GM08714 (cell line): ENCODE data around the gene RAD23A.

ENCODE experiments used
- H3K4me3 ChIP-seq: fragments of 200-500 bp; sonication (Bioruptor generic); 2 replicates; pipeline ENCODE4 v1.5.1; 2014; ENCODE audit warnings: mild to moderate bottlenecking, low read length, inconsistent platforms
- ZNF274 ChIP-seq: IDR thresholded peaks from 2 replicates; pipeline ENCODE4 v1.6.1; 2012; ENCODE audit warnings: mild to moderate bottlenecking, low read depth, low read length

RAD23A gene

DNA sequence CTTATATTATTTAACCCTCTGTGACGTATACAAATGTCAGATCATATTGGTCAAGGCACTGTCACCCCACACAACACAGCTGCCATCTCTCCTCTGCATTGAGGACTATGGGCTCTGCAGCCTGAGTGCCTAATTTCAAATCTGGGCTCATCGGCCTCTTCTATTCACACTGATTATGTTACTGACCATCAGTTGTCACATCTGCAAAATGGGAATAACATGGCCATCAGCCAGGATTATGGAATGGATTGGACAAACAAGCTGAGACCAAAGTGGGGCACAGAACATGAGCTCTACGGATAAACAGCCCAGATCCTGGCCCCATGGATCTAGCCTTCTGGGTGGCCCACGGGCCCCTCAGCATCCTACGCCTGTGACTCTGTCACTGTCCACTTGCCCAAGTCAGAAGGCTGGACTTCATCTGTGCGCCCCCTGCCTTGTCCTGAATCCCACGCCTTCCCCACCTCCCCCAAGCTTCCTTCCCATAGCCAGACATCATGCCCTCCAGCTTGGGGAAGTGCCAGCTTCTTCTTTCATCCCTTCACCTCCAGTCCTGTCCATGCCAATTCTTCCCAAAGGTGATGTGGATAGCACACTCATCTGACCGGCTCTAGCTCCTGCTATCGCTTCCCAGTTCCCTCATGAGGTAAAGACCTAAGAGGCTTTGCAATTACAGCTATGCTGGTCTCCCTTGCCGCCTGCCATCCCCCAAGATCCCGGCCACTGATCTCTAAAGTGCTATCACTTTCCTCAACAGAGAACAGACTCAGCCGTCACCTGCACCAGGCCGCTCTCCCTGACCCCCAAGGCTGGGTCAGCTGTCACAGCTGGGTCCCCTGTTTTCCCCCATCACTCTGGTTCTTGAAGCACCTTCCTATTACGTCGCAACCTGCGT is 13.0 kb upstream of the RAD23A start:
- TF ChIP-seq ZNF274, result no peak
- peak overlapping the region; percentile 85 for H3K4me3 ChIP-seq

DNA sequence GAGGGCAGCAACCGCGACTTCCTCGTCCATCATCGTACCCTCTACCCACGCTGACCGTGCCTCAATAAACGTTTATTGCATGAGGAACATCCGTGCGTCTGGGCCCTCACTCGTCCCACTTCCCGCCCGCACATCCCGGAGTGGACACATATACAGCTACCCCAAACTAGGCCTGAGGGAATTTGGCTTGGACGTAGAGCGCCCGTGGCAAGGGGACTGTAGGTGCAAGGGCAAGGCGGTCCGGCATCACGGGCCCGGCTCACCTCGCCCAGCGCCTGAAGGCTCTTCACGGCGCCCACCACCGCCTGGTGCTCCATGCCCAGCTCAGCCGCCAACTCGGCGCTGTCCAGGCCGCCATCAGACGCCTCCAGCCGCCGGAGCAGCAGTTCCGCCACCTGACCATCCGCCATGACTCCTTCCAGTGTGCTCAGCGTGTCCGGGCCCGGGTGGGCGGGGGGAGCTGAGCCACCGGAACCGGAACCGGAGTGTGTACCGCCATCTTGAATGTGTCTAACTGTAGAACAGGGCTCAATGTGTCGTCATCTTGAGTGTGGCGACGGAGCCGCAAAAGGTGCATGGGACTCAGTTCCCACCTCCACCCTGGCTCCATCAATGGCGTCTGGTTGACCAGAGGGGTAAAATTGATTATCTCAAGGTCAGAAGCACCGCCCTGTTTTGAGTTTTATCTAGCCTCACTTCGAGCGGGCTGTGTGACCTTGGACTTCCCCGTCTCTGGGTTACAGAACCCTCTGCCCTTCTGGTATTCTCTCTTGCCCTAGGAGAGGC is 12.2 kb upstream of the RAD23A start, which contains the start of gene FARSA:
FARSA (minus strand) TSS at position 425 of the 786 bp plus-strand sequence; CDS start at position 410, 15 bp downstream.
- TF ChIP-seq ZNF274, result no peak
- H3K4me3 ChIP-seq, result peak within 1 kb of the TSS; percentile 85

DNA sequence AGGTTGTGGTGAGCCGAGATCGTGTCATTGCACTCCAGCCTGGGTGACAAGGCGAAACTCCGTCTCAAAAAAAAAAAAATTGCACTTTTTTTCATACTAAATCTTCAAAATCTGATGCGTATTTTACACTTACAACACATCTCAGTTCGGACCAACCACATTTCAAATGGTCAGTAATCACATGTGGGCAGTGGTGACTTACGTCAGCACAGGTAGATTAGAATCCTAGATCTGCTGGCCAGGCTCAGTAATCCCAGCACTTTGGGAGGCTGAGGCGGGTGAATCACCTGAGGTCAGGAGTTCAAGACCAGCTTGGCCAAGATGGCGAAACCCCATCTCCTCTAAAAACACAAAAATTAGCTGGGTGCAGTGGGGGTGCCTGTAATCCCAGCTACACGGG is 10.6 kb upstream of the RAD23A start:
- TF ChIP-seq ZNF274, result no peak
- no peak overlapping the region for H3K4me3 ChIP-seq

DNA sequence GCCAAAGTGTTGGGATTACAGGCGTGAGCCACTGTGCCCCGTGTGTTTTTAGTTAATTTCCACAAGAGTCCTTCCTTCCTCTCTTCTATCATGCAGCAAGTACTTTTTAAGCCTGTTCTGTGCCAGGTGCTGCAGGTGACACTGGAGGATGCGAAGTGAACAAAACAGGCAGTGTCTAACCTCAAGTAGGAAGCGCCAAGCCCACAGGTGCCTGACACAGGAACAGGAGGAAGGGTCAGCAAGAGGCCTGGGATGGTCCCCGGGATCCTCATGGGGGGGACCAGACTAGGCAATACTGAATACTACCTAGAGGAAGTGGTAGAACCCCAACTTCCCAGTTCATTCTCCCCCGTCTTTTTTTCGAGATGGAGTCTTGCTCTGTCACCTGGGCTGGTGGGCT is 9.1 kb upstream of the RAD23A start:
- H3K4me3 ChIP-seq, result no peak overlapping the region
- TF ChIP-seq ZNF274, result no peak

DNA sequence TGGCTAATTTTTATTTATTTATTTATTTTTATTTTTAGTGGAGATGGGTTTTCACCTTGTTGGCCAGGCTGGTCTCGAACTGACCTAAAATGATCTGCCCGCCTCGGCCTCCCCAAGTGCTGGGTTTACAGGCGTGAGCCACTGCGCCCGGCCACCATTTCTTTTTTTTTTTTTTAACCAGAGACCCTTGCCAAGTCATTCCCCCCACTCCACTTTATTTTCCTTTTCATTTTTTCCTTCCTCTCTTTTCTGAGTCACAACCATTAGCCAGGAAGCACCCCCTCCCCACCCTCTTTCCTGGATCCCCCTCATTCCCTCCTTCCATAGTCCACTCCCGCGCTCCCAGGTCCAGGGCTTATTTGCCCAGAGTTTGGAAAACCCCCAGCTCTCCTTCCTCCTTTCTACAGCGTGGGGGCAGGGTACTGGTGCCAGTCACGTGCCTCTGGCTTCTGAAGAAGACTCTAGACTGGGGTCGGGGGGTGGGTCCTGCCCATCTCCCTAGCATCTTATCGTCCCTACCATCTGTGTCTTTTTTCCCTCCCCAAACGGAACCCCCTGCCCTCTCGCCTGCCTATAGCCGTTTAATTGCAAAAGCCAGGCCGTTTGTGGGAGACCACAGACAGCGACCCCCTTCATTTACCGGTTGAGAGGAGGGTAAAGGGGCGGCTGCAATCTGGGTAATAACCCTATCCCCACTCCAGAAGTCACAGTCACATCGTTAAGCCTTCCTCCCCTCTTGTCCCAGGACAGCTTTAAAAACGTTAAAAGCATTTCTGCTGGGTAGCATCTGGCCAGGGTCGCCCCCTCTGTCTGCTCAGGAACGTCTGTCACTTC is 8.4 kb upstream of the RAD23A start:
- no peak for TF ChIP-seq ZNF274
- H3K4me3 ChIP-seq, result peak overlapping the region; percentile 50; the same call in 1 of the 2 replicates

DNA sequence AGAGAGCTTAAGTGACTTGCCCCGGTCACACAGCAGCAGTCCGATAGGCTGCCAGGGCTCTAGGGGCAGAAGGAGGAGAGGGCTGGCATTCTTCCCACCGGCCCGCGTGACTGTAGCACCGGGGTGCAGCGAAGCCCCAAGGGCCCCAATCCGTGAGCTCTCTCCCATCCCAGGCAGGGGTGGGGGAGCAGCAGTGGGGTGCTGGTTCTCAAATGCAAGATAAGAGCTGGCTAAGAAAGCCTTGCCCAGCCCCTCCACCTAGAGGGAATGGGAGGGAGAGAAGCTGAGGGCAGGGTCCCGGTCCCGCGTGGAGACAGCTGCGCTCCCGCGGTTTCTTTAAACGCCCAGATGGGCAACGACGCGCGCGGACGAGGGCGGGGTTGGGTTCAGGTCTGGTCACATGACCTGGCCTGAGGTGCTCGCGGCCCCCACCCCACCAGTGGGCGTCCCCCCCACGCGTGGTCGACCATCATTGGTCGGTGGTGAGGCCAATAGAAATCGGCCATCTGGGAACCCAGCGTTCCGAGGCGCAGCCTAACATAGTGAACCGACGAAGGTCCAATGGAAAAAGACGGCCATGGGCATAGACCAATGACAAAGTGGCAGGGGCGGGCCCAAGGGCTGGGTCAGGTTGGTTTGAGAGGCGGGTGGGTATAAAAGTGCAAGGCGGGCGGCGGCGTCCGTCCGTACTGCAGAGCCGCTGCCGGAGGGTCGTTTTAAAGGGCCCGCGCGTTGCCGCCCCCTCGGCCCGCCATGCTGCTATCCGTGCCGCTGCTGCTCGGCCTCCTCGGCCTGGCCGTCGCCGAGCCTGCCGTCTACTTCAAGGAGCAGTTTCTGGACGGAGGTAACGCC is 7.5 kb upstream of the RAD23A start, which contains the start of gene CALR:
CALR (plus strand) TSS at position 683 of the 852 bp plus-strand sequence; CDS start at position 754, 71 bp downstream.
- TF ChIP-seq ZNF274, result no peak
- peak within 1 kb of the TSS; percentile 80 for H3K4me3 ChIP-seq

DNA sequence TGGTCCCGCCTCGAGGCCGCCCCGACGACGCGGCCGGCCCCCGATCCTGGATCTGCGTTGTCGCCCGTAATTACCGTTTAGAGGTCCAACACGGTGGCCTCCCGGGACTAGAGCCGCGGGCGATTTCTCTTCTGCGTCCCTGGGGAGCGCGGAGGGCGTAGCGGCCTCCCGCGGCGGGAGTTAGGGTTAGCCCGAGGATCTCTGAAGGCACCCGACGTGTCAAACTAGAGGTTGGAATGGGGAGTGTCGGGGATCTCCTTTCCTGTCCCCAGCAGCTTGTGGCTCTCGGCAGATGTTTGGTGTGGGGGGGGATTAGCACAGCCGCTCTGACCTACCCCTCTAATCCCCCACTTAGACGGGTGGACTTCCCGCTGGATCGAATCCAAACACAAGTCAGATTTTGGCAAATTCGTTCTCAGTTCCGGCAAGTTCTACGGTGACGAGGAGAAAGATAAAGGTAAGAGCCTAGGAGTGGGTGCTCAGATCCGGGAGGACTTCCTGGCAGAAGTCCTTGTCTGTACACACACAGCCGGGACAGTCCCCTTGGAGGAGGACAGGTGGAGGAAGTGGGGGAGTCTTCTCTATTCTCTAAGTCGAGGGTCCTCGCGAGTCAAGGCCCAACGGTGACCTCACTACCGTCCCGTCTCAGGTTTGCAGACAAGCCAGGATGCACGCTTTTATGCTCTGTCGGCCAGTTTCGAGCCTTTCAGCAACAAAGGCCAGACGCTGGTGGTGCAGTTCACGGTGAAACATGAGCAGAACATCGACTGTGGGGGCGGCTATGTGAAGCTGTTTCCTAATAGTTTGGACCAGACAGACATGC is 6.7 kb upstream of the RAD23A start:
- H3K4me3 ChIP-seq, result peak overlapping the region; percentile 80
- no peak for TF ChIP-seq ZNF274

DNA sequence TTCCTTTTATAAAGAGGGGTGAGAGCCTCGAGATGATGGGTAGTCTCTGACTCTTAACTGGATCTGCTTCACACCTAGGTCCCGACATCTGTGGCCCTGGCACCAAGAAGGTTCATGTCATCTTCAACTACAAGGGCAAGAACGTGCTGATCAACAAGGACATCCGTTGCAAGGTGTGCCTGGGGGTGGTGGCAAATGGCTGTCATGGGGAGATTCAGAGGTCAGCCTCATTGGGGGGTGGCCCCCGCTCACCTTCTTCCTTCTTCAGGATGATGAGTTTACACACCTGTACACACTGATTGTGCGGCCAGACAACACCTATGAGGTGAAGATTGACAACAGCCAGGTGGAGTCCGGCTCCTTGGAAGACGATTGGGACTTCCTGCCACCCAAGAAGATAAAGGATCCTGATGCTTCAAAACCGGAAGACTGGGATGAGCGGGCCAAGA is 5.7 kb upstream of the RAD23A start:
- no peak for TF ChIP-seq ZNF274
- H3K4me3 ChIP-seq, result peak overlapping the region; percentile 80

DNA sequence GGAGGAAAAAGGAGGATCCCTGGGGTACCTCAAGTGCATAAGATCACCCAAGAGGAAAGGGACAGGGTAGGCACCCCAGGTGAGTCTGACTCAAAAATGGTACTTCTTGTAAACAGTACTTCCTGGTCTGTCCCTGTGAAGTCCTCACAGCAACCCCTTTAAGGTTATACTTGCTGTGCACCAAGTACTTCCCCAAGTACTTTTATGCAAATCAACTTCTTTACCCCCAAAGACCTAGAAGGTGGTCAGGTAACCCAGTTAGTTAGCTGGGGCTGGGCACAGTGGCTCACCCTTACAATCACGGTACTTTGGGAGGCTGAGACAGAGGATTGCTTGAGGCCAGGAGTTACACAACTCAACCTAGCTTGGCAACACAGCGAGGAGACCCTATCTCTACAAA is 4.8 kb upstream of the RAD23A start:
- peak overlapping the region; percentile 80; the same call in 1 of the 2 replicates for H3K4me3 ChIP-seq

DNA sequence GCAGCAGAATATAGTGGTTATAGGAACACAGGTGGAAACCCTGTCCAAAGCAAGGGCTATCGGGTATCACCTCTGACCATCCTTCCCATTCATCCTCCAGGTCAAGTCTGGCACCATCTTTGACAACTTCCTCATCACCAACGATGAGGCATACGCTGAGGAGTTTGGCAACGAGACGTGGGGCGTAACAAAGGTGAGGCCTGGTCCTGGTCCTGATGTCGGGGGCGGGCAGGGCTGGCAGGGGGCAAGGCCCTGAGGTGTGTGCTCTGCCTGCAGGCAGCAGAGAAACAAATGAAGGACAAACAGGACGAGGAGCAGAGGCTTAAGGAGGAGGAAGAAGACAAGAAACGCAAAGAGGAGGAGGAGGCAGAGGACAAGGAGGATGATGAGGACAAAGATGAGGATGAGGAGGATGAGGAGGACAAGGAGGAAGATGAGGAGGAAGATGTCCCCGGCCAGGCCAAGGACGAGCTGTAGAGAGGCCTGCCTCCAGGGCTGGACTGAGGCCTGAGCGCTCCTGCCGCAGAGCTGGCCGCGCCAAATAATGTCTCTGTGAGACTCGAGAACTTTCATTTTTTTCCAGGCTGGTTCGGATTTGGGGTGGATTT is 2.1 kb upstream of the RAD23A start:
- H3K4me3 ChIP-seq, result no peak overlapping the region
- TF ChIP-seq ZNF274, result no peak

More for the DNA sequence above, 4.8 kb upstream of the RAD23A start:
- no peak for TF ChIP-seq ZNF274

DNA sequence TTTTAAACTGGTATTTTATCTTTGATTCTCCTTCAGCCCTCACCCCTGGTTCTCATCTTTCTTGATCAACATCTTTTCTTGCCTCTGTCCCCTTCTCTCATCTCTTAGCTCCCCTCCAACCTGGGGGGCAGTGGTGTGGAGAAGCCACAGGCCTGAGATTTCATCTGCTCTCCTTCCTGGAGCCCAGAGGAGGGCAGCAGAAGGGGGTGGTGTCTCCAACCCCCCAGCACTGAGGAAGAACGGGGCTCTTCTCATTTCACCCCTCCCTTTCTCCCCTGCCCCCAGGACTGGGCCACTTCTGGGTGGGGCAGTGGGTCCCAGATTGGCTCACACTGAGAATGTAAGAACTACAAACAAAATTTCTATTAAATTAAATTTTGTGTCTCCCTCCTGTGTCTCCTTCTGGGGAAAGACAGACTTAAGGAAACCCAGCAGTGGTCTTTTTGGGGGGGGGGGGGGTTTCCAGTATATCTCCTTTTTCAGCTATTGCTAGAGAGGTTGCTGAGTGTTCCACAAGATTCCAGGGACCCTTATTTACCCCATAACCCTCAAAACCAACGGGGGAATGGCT is 1.5 kb upstream of the RAD23A start:
- H3K4me3 ChIP-seq, result no peak overlapping the region; the same call in 1 of the 2 replicates
- no peak for TF ChIP-seq ZNF274
